ENCODE measurements around the gene SULT2B1.

The SULT2B1 gene

GRCh38 chr19:48603001-48603400, 51.0 kb downstream of the SULT2B1 start:
- TF ChIP-seq, protein P1, sequence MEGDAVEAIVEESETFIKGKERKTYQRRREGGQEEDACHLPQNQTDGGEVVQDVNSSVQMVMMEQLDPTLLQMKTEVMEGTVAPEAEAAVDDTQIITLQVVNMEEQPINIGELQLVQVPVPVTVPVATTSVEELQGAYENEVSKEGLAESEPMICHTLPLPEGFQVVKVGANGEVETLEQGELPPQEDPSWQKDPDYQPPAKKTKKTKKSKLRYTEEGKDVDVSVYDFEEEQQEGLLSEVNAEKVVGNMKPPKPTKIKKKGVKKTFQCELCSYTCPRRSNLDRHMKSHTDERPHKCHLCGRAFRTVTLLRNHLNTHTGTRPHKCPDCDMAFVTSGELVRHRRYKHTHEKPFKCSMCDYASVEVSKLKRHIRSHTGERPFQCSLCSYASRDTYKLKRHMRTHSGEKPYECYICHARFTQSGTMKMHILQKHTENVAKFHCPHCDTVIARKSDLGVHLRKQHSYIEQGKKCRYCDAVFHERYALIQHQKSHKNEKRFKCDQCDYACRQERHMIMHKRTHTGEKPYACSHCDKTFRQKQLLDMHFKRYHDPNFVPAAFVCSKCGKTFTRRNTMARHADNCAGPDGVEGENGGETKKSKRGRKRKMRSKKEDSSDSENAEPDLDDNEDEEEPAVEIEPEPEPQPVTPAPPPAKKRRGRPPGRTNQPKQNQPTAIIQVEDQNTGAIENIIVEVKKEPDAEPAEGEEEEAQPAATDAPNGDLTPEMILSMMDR (IDR thresholded peaks at IDR 0.05; ENCODE audit: low read length, missing control alignments): no peak
- no peak overlapping the region for H3K4me3 ChIP-seq (replicated peaks; ENCODE audit: low read depth, low read length)
- DNase-seq (ENCODE audit: low read depth): no peak

- no peak for DNase-seq (ENCODE audit: low read depth)
- TF ChIP-seq, protein P1 (IDR thresholded peaks at IDR 0.05; ENCODE audit: low read length, missing control alignments): no peak
- H3K4me3 ChIP-seq (replicated peaks; ENCODE audit: low read depth, low read length): no peak overlapping the region
These were observed 51.5 kb downstream of the SULT2B1 start for GRCh38 chr19:48603449-48603848.

DNA sequence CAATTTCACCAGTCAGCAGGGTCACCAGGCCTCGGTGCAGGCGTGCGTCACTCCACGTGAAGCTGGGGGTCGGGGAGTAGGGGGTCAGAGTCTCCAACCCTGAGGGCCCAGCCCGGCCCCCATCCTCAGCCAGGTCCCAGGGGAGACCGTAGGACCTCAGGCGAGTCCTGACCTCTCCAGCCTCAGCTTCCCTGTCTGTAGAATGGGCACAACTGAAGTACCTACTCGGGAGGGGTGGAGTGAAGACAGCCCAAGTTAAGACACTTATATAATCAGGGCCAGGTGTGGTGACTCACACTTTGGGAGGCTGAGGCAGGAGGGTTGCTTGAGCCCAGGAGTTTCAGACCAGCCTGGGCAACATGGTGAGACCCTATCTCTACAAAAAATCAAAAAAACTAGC, 51.9 kb downstream of the SULT2B1 start:
- TF ChIP-seq, protein P1 (IDR thresholded peaks at IDR 0.05; ENCODE audit: low read length, missing control alignments): no peak
- no peak overlapping the region for H3K4me3 ChIP-seq (replicated peaks; ENCODE audit: low read depth, low read length)
- DNase-seq (ENCODE audit: low read depth): no peak

DNA sequence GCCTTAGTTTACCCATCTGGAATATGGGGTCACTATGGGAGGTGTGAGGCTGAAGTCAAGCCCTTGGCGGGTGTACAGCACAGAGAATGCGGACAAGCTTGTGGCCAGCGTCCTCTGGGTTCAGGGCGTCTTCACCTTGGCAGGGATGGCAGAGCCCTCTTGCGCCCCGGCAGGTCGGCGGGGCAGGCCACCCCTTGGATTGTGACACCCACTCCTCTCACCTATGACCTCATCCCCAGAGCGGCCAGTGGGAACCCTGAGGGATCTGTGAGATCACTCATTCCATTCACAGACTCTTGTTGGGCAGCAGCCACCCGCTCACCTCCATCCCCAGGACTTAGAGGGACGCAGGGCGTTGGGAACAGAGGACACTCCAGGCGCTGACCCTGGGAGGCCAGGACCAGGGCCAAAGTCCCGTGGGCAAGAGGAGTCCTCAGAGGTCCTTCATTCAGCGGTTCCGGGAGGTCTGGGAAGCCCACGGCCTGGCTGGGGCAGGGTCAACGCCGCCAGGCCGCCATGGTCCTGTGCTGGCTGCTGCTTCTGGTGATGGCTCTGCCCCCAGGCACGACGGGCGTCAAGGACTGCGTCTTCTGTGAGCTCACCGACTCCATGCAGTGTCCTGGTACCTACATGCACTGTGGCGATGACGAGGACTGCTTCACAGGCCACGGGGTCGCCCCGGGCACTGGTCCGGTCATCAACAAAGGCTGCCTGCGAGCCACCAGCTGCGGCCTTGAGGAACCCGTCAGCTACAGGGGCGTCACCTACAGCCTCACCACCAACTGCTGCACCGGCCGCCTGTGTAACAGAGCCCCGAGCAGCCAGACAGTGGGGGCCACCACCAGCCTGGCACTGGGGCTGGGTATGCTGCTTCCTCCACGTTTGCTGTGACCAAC, 54.7 kb downstream of the SULT2B1 start, which contains the start of gene SPACA4:
Gene SPACA4 (plus strand): TSS at position 280 of the 896 bp plus-strand sequence. CDS start 237 bp downstream, at position 517.
- DNase-seq (ENCODE audit: low read depth): no peak
- TF ChIP-seq, protein P1 (IDR thresholded peaks at IDR 0.05; ENCODE audit: low read length, missing control alignments): no peak
- H3K4me3 ChIP-seq (replicated peaks; ENCODE audit: low read depth, low read length): no peak within 1 kb of the TSS

- TF ChIP-seq, protein P1 (IDR thresholded peaks at IDR 0.05; ENCODE audit: low read length, missing control alignments): no peak
- no peak overlapping the region for H3K4me3 ChIP-seq (replicated peaks; ENCODE audit: low read depth, low read length)
- no peak for DNase-seq (ENCODE audit: low read depth)
These were observed 55.4 kb downstream of the SULT2B1 start for GRCh38 chr19:48607359-48607755.

DNA sequence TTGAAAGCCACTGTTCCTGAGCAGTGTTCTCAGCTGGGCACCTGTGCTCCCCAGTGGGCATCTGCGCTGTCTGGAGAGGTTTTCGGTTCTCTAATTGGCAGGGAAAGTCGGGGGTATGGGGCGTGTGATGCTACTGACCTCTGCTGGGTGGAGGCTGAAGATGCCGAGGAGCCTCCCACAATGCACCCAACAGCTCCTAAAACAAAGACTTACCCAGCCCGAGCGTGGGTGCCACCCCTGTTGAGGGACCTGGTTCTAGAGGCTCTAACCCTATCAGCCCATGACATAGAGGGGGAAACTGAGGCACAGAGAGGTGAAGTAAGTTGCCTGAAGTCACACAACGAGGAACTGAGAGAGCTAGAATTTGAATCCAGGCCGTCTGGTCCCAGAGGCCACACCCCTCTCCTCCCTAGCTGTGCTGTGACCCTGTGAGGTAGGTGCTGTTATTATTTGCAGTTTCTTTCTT, 56.9 kb downstream of the SULT2B1 start:
- H3K4me3 ChIP-seq (replicated peaks; ENCODE audit: low read depth, low read length): no peak overlapping the region
- DNase-seq (ENCODE audit: low read depth): peak; percentile 49
- TF ChIP-seq, protein P1 (IDR thresholded peaks at IDR 0.05; ENCODE audit: low read length, missing control alignments): peak; percentile 45

Data from fibroblast of pulmonary artery (primary cell).